GM18526 (cell line): ENCODE data around the gene LTBP2.

Experiments
- POLR2A ChIP-seq: IDR thresholded peaks from 3 replicates; pipeline ENCODE4 v1.6.1; 2011; ENCODE audit not compliant: insufficient read length; ENCODE audit errors: extremely low read depth

LTBP2 gene

DNA sequence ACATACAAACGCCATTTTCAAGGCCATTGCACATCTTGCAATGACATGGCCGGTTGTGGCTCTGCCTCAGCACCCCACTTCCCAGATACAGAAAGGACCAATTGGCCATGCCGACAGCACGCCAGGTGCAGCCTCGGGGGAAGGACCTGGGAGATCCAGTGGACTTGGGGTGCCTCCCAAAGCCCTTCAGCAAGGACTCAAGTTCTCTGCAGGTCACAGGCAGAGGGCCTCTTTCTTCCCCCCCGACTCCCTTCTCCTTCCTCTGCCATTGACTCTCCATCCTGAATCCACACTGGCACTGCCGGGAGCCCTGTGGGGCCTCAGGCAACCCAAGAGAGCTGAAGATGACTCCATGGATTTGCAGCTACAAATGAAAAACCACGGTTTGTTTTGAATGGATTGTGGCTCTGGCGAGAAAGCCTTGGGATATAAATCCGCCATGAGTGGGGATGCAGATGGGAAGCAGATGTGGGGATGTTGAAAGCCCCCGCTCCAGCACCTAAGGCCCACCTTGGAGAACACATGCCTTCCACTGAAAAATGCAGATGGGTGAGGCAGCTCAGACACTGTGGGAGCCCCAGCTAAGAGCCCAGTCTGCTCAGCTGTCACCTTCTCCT lies 35.1 kb upstream of the LTBP2 start:
- TF ChIP-seq POLR2A: no peak

DNA sequence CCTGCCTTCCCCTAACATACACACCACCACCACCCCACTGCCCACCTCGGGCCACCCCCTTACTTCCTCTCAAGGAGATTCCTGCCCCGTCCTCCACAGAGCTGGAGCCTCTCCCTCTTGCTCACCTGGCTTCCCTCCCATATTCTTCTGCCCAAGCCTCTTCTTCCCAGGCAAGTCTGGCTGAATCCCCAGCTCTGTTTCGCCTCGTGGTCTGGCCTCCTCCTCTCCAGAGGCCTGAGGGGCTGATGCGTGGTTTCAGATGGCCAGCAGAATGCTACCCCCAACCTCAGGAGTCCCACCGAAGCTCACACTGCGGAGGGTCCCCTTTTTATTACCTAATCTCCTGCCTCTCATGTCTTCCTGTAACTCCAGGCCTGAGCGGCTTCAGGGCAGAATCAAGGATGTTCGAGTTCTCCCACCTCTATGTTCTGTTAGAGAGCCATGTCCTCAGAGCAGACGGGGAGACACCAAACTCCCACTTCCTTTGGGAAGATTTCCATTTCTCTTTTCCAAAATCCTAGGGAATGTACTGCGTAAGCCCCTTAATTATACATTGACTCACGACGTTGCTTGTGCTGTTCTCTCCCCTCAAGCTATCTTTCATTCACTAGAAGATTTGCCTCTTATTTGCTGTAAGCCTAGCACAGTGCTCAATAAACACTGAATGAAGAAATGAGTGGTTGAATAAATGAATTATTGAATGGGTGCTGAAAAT lies 33.9 kb upstream of the LTBP2 start:
- no peak for TF ChIP-seq POLR2A

- TF ChIP-seq POLR2A: no peak
These were observed 33.2 kb upstream of the LTBP2 start for GRCh38 chr14:74645244-74645643.

DNA sequence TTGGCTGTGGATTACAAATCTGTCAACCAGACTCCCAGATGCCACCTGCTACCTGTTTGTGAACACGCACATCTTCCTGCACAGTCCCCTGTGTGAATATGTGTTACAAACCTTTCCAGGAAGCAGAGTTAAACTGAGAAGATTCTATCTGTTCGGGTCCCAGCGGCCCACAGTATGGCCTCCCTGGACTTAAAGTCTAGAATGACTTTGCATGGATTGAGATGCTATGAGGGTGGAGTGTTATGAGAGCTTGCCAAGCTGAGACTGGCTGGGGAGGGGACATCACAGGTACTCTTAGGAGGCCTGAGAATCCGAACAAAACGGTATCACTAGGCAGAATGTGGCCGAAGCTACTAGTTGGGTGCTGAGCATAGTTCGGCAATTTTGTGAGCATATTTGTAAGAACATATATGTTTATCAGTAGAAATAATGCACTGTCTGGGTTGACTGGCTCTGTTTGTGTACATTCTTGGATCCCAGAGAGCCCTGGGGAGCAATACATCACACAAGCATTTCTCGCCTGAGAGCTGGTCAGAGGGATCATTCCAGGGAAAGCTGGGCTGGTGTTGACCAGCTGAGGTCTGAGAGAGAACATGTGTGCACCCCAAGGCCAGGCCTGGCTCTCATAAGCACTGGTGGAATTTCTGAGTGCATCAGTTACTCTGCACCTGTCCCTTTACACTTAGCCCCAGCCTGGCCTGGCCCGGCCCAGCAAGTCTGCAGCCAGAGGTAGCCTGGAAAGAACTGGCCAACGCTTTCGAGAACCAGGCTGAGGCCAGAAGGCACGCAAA lies 29.8 kb upstream of the LTBP2 start:
- no peak for TF ChIP-seq POLR2A

DNA sequence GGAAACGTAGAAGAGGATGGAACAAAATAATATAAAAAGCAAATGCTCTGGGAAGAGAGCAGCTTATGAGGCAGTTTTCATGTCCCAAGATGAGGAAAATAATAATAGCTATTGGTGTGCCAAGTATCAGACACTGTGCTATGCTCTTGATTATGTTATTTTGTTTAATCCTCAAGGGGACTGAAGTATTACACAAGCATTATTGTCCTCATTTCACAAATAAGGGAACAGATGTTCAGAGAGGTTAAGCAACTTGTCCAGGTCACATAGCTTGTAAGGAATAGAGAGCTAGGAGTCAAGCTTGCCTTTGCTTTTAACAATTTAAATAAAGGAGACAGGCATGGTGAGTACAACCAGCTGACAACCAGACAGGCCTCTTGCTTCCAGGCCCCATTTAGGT lies 26.9 kb upstream of the LTBP2 start:
- TF ChIP-seq POLR2A: no peak

- TF ChIP-seq POLR2A: no peak
These were observed 26.0 kb upstream of the LTBP2 start for GRCh38 chr14:74638066-74638465.

GRCh38 chr14:74637178-74637550 lies 25.1 kb upstream of the LTBP2 start:
- TF ChIP-seq POLR2A: no peak

GRCh38 chr14:74636424-74637177 lies 24.6 kb upstream of the LTBP2 start:
- TF ChIP-seq POLR2A: no peak

DNA sequence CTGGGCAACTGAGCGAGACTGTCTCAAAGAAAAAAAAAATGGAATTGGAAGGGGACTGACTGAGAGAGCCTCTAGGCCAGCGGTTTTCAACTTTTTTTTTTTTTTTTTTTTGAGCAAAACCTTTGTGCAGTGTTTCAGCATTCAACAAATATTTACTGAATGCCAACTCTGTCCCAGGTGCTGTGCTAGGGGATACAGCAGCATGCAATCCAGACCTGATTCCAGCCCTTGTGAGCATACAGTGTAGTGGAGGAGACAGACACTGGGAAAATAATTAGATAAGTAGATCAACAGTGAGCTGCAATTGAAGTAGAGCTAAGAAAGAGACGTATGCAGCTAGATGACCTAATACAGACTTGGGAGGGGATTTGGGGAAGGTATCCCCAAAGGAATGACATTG lies 23.8 kb upstream of the LTBP2 start:
- no peak for TF ChIP-seq POLR2A

- no peak for TF ChIP-seq POLR2A
These were observed 22.9 kb upstream of the LTBP2 start for GRCh38 chr14:74634964-74635363.

DNA sequence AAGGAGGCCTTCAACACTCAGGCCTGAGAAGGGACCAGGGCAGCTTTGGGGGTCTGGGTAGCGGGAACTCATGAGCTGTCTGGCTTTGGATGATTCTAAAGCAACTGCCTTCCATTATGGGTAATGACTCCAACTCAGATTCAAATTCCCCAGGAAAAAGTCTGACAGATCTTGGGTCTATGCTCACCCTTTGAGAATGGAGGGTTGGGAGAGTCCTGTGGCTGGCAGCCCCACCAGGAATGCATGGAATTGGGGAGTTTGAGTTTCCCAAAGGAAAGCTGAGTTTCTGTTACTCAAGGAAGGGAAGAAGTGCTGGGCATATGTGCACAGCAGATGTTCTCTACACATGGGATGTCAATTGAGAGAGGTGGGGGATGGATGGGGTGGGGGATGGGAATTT lies 22.4 kb upstream of the LTBP2 start:
- no peak for TF ChIP-seq POLR2A

DNA sequence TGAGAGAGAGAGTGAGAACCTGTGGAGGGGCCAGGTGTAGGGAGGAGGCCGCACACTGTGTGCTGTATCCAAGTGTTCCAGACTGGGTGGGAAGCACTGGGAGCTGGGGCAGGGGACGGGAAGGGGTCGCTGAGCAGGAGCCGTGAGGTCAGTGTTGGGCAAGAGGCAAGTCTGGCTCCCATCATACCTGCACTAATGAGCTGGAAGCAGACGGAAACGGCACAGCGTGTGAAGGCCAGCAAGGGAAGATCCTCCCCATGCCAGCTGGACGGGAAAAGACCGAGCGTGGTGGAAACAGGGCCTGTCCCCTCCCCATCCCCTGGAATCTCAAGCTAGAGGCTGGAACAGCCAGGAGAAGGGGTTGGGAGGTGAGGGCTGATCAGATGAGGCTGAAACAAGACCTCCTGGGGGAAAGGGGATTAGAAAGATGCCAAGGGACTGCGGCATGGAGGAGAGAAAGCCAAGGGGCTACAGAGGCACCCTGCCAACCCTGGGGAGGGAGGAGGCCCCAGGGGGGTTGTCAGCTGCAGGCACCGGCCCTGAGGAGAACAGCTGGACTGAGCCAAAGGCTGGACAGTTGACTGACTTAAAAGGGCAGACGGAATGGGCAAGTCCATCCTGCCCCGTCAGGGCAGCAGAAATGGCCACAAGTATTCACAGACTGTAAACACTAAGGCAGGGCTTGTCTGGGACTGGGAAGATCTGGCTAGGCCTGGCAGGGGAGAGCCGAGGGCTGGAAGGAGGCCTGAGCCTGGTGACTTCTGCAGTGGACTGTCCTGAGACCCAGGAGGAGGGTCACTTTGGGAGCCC lies 19.0 kb upstream of the LTBP2 start:
- TF ChIP-seq POLR2A: no peak

GRCh38 chr14:74628418-74628817 lies 16.4 kb upstream of the LTBP2 start:
- no peak for TF ChIP-seq POLR2A

DNA sequence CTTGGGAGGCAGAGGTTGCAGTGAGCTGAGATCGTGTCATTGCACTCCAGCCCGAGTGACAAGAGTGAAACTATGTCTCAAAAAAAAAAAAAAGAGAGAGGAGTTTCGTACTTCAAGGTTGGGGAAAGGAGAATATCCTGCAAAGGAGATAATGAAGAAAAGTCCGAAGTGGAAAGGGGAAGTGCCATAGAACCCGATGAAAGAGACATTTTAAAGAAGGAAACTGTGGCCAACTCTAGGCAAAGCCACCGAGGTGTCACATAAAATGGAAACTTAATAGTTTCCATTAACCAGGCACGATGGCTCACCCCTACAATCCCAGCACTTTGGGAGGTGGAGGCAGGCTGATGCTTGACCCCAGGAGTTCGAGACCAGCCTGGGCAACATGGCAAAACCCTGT lies 15.0 kb upstream of the LTBP2 start:
- no peak for TF ChIP-seq POLR2A

DNA sequence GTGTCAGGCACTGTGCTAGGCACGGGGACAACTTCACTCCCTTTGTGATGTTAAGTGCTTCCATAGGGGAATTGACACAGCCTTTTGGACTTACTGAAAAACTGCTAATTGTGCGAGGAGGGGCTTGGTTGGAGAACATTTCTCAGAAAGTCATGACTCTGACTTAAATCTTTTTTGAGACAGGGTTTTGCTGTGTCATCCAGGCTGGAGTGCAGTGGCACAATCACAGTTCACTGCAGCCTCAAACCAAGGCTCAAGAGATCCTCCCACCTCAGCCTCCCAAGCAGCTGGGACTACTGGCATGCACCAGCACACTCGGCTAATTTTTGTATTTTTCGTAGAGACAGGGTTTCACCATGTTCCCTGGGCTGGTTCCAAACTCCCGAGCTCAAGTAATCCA lies 10.2 kb upstream of the LTBP2 start:
- no peak for TF ChIP-seq POLR2A

GRCh38 chr14:74621556-74621955 lies 9.5 kb upstream of the LTBP2 start:
- TF ChIP-seq POLR2A: no peak
